Left ventricle myocardium inferior (tissue), 1 donor: ENCODE results near the gene RASSF7. TPM values are rescaled to one million over a fixed set of nuclear protein-coding genes. Genes with fewer than 3 reads are reported as not detected.

Experiments used
- DNase-seq: peaks from one replicate; pipeline ENCODE4 v3.0.0-alpha.2; 2020
- H3K27ac ChIP-seq: fragments of 200-600 bp; replicated peaks from 2 replicates; pipeline ENCODE4 v1.8.0; 2021
- H3K27me3 ChIP-seq: fragments of 200-600 bp; 2 replicates; pipeline ENCODE4 v1.8.0; 2021; ENCODE audit warnings: low read depth
- H3K36me3 ChIP-seq: fragments of 200-600 bp; 2 replicates; pipeline ENCODE4 v1.8.0; 2021
- H3K4me1 ChIP-seq: fragments of 200-600 bp; 2 replicates; pipeline ENCODE4 v1.8.0; 2021
- H3K4me3 ChIP-seq: fragments of 200-600 bp; 2 replicates; pipeline ENCODE4 v1.8.0; 2021; ENCODE audit warnings: mild to moderate bottlenecking, moderate library complexity
- H3K9me3 ChIP-seq: fragments of 200-600 bp; replicated peaks from 2 replicates; pipeline ENCODE4 v1.8.0; 2021
- CTCF ChIP-seq: fragments of 200-600 bp; IDR thresholded peaks from 2 replicates; pipeline ENCODE4 v1.8.0; 2021; ENCODE audit warnings: antibody characterized with exemption, mild to moderate bottlenecking, borderline replicate concordance
- intact Hi-C: fragments of 100-400 bp; cut with micrococcal nuclease; formaldehyde crosslinking; loops from one replicate; pipeline ENCODE4 v1.11.0; 2022
- total RNA-seq: library from RNA; stranded (reverse); fragmentation: NEBNext Ultra II Directional; extraction: Animal tissue kit (Norgen Biotek cat#: 25700); gene quantifications from one replicate; pipeline ENCODE4 v1.2.1, GENCODE V29; 2021
- donor health status: DM: no; HTN: yes; CAD: no; lungs with severe emphysema.

The RASSF7 gene
- total RNA-seq, 1 donor from 2014 or later, result 4.5 TPM

- peak overlapping the region; percentile 79 for H3K4me3 ChIP-seq
- no peaks in the 10 kb centered on the region for H3K27me3 ChIP-seq
- TF ChIP-seq CTCF, result no peak
- DNase-seq, result no peak
- no peaks in the 10 kb centered on the region for H3K36me3 ChIP-seq
- H3K4me1 ChIP-seq, result peaks cover 55% of the 10 kb centered on the region
- H3K9me3 ChIP-seq, result no peaks in the 10 kb centered on the region
- peak overlapping the region; percentile 86 for H3K27ac ChIP-seq
- intact Hi-C loops, result no loop called here
Measured at GRCh38 chr11:575313-575995, 14.7 kb downstream of the RASSF7 start.

DNA sequence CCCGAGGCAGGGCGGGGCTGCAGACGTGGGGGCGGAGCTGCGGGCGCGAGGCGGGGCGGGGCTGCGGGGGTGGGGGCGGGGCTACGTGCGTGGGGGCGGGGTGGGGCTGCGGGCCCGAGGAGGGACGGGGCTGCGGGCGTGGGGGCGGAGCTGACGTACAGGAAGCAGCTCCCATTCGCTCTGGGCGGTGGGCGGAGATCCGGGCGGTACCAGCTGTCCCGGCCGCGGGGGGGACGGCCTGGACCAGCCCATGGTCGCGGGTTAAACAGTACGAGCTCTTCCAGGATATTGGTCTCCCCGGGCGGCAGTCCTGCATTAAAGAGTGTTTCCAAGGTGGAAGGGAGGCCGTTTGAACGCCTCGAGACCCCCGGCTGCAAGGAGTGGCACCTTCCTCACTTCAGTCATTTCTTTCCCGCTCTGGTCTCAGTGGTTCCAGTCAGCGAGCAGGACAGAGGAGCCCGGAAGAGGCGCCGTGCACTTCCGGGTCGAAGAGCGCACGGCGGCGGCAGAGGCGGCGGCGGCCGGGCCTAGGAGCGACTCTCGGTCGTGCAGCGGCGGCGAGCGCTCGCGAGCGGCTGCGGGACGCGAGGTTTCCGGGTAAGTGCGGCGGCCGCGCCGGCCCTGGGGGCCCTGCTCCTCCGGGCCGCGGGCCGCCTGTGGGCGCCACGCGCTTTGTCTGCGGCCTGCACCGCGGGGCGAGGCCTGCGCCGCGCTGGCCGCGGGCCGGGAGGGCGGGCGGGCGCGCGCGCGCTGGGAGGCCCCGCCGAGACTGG is 15.4 kb downstream of the RASSF7 start, which contains the start of gene PHRF1:
Gene PHRF1, plus strand, starts transcription at position 475 of the 773 bp plus-strand sequence. CDS start 5,043 bp downstream, outside the sequence.
- Histone ChIP-seq H3K9me3 (no peaks in the 10 kb centered on the region), H3K27ac (peak within 1 kb of the TSS; percentile 97), H3K36me3 (no peaks in the 10 kb centered on the region), H3K4me1 (peaks cover 62% of the 10 kb centered on the region), H3K27me3 (no peaks in the 10 kb centered on the region), H3K4me3 (peak within 1 kb of the TSS; percentile 79)
- peak; percentile 97 for DNase-seq
- intact Hi-C loops, result no loop called here
- TF ChIP-seq CTCF, result no peak

- Histone ChIP-seq H3K27me3 (no peaks in the 10 kb centered on the region), H3K27ac (peak overlapping the region; percentile 97), H3K9me3 (no peaks in the 10 kb centered on the region), H3K4me1 (peaks cover 70% of the 10 kb centered on the region), H3K4me3 (peak overlapping the region; percentile 79), H3K36me3 (peaks cover 7% of the 10 kb centered on the region)
- TF ChIP-seq CTCF, result no peak
- intact Hi-C loops, result no loop called here
- no peak for DNase-seq
Measured at GRCh38 chr11:576811-577610, 16.2 kb downstream of the RASSF7 start.

GRCh38 chr11:577611-577894 is 16.8 kb downstream of the RASSF7 start:
- H3K27ac ChIP-seq, result no peak overlapping the region
- intact Hi-C loops, result no loop called here

More at GRCh38 chr11:577611-577894, 16.8 kb downstream of the RASSF7 start:
- no peaks in the 10 kb centered on the region for H3K27me3 ChIP-seq
- H3K4me3 ChIP-seq, result peak overlapping the region; percentile 79
- no peak for DNase-seq
- no peaks in the 10 kb centered on the region for H3K9me3 ChIP-seq
- peaks cover 71% of the 10 kb centered on the region for H3K4me1 ChIP-seq
- no peak for TF ChIP-seq CTCF
- H3K36me3 ChIP-seq, result peaks cover 13% of the 10 kb centered on the region
